NCI-H2029 treated with DMSO at 0.1 percent for 48 hours (cell line): ENCODE results near the gene GOLPH3L.
"Not testable (repeated sequence)": the region's sequence is repeated elsewhere in the genome, so short reads cannot be mapped to it uniquely, and the experiment has no call there.

Experiments used
- DNase-seq: peaks from one replicate; lab custom pipeline; 2025; lab: John Stamatoyannopoulos, UW

Gene GOLPH3L

DNA sequence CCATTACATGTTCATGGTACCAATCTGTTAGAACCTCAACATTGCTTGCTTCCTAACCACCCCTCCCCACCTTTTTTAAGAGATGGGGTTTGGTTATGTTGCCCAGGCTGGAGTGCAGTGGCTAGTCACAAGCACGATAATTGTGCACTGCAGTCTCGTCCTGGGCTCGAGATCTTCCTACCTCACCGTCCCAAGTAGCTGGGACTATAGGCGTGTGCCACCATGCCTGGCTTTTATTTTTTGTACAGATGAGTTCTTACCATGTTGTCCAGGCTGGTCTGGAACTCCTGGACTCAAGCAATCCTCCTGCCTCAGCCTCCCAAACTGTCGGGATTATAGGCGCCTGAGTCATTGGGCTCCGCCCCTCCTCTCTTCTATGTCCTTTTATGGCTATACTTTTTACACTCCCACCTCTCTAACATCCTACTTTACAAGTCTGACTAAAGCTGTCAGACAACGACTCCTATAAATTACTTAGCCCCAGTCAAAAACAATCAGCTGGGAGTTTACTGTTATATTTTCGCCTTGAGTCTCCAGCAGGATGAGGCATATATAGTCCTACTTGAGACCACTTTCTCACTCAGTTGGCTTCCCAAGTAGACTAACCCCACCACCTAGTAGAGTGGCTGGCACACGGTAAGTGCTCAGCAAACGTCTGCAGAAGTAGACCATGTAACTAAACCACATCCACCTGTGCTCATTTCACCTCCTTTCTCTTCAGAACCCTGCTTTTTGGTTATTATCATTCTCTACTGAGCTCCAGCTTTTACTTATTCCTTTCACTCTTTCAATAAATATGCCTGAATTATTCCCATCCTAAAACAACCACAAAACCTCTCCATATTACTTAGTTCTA is 81.4 kb downstream of the GOLPH3L start:
- no peak for DNase-seq

- peak; percentile 93 for DNase-seq
These were observed 83.7 kb downstream of the GOLPH3L start for GRCh38 chr1:150613061-150613920.

DNA sequence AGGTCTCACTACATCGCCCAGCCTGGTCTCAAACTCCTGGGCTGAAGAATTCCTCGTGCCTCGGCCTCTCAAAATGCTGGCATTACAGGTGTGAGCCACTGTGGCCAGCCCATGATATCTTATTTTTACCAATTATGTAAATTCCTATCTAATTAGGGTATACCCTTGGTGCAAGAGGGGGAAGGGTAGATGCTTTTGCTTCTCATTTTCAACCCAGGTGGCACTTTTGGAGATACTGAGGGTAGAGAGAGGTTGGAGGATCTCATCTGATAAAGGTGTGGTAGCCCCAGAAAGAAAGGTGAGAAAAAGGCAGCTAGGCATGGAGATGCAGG is 85.0 kb downstream of the GOLPH3L start:
- DNase-seq: no peak

DNA sequence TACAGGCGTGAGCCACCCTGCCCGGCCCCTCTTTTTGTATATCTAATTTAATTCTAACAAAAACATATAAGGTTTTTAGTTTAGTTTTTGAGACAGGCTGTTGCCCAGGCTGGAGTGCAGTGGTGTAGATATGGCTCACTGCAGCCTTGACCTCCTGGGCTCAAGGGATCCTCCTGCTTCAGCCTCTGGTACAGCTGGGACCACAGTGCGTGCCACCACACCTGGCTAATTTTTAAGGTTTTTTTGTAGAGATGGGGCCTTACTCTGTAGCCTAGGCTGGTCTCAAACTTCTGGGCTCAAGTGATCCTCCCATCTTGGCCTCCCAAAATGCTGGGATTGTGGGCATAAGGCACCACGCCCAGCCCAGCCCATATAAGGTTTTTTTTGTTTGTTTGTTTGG is 86.4 kb downstream of the GOLPH3L start:
- no peak for DNase-seq

- DNase-seq: no peak
These were observed 87.2 kb downstream of the GOLPH3L start for GRCh38 chr1:150609732-150610131.

- DNase-seq: no peak
These were observed 90.4 kb downstream of the GOLPH3L start for GRCh38 chr1:150606463-150607142.

- not testable (repeated sequence) for DNase-seq
These were observed 91.6 kb downstream of the GOLPH3L start for GRCh38 chr1:150605451-150605731.

DNA sequence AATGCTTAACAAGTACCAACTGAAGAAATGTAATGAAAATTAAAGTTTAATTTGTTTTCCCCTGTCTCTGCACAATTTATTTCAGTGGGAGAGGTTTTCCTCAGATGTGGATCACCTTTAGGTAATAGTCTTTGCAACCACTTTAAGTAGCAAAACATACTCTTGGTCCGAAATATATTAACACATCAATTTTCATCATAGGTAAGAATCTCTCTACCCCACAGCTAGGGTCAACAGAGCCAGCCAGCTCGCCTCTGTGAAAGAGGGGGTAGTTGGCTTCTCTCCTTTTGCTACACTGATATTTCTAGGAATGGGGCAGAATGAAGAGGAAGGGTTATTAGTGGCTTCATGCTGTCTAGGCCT is 92.7 kb downstream of the GOLPH3L start:
- DNase-seq: no peak

GRCh38 chr1:150603711-150604110 is 93.2 kb downstream of the GOLPH3L start:
- no peak for DNase-seq

DNA sequence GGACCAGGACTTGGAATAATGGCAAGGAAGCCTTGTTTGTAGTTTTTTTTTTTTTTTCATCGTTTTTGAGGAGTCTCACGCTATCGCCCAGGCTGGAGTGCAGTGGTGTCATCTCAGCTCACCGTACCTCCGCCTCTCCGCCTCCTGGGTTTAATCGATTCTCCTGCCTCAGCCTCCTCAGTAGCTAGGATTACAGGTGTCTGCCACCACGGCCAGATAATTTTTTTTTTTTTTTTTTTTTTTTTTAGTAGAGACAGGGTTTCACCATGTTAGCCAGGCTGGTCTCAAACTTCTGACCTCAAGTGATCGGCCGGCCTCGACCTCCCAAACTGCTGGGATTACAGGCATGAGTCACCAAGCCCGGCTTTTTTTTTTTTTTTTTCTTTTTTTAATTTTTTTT is 94.6 kb downstream of the GOLPH3L start:
- DNase-seq: not testable (repeated sequence)

DNA sequence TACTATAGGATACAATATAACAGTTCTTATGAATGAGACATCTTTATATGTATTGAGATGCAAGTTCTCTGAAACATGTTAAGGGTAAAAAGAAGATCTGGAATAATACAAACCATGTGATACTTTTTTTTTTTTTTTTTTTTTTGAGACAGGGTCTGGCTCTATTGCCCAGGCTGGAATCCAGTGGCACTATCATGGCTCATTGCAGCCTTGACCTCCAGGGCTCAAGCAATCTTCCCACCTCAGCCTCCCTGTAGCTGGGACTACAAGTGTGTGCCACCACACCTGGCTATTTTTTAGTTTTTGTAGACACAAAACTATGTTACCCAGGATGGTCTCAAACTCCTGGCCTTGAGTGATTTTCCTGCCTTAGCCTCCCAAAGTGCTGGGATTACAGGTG is 95.4 kb downstream of the GOLPH3L start:
- no peak for DNase-seq

DNA sequence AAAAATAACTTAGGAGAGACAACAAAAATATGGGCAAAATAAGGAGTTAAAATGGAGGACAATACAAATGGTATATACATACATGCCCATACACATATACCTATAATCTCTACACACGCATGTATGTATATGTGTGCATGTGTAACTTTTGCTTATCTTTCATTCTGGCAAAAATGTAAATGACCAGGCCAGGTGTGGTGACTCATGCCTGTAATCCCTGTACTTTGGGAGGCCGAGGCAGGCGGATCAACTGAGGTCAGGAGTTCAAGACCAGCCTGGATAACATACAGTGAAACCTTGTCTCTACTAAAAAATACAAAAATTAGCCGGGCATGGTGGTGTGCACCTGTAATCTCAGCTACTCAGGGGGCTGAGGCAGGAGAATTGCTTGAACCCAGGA is 98.6 kb downstream of the GOLPH3L start:
- DNase-seq: not testable (repeated sequence)

DNA sequence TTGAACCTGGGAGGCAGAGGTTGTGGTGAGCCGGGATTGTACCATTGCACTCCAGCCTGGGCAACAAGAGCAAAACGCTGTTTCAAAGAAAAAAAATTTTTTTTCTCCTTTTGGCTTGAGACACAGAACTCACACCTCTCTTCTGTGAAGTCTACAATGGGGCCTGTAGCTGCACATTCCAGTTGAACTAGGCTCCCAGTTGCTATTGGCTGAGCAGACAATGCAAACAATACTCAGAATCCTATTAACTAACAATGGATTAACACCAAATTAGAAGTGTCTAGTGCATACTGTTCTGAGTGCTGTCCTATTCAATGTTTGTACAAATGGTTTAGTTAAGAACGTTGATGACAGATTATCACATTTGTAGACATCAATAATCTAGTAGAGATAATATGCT is 100.0 kb downstream of the GOLPH3L start:
- DNase-seq: no peak
